Stimulated activated naive CD8-positive, alpha-beta T cell treated with anti-CD3 and anti-CD28 coated beads, Interleukin-15, Interleukin-2, amounts not matched to agents 100 ng/mL and 50 ng/mL, for 24 hours (primary cell): Measurements from ENCODE around the gene ATF6.

ENCODE experiments used
- H3K27ac Mint-ChIP-seq: one replicate; pipeline ENCODE4 v1.8.0; 2021; ENCODE audit warnings: mild to moderate bottlenecking, mixed read lengths
- H3K27me3 Mint-ChIP-seq: one replicate; pipeline ENCODE4 v1.8.0; 2021; ENCODE audit warnings: mixed read lengths
- H3K36me3 Mint-ChIP-seq: one replicate; pipeline ENCODE4 v1.8.0; 2021; ENCODE audit warnings: low read depth, mixed read lengths
- H3K4me1 Mint-ChIP-seq: one replicate; pipeline ENCODE4 v1.8.0; 2021; ENCODE audit warnings: low read depth, mixed read lengths
- H3K4me3 Mint-ChIP-seq: one replicate; pipeline ENCODE4 v1.8.0; 2021; ENCODE audit warnings: mild to moderate bottlenecking, mixed read lengths
- H3K9me3 Mint-ChIP-seq: one replicate; pipeline ENCODE4 v1.8.0; 2021; ENCODE audit warnings: mixed read lengths

Gene ATF6

GRCh38 chr1:161952607-161953172, 186.6 kb downstream of the ATF6 start:
- Mint-ChIP-seq H3K27ac (no peak overlapping the region), H3K27me3 (no peaks in the 10 kb centered on the region)

GRCh38 chr1:161953256-161953920, 187.3 kb downstream of the ATF6 start:
- Mint-ChIP-seq H3K4me1 (peaks cover 19% of the 10 kb centered on the region), H3K9me3 (no peaks in the 10 kb centered on the region), H3K27ac (no peak overlapping the region), H3K27me3 (no peaks in the 10 kb centered on the region), H3K4me3 (no peak overlapping the region), H3K36me3 (peaks cover 51% of the 10 kb centered on the region)

More at GRCh38 chr1:161952607-161953172, 186.6 kb downstream of the ATF6 start:
- Mint-ChIP-seq H3K4me3 (no peak overlapping the region), H3K9me3 (no peaks in the 10 kb centered on the region), H3K36me3 (peaks cover 53% of the 10 kb centered on the region), H3K4me1 (peaks cover 19% of the 10 kb centered on the region)

- Mint-ChIP-seq H3K27me3 (no peaks in the 10 kb centered on the region), H3K4me1 (peaks cover 19% of the 10 kb centered on the region), H3K36me3 (peaks cover 57% of the 10 kb centered on the region), H3K4me3 (no peak overlapping the region), H3K27ac (no peak overlapping the region), H3K9me3 (no peaks in the 10 kb centered on the region)
Observed at GRCh38 chr1:161954050-161954449, 187.9 kb downstream of the ATF6 start.

- Mint-ChIP-seq H3K27ac (no peak overlapping the region), H3K27me3 (no peaks in the 10 kb centered on the region), H3K9me3 (no peaks in the 10 kb centered on the region), H3K4me1 (peaks cover 19% of the 10 kb centered on the region), H3K36me3 (peaks cover 56% of the 10 kb centered on the region), H3K4me3 (no peak overlapping the region)
Observed at GRCh38 chr1:161954466-161954865, 188.3 kb downstream of the ATF6 start.

GRCh38 chr1:161955606-161956005, 189.5 kb downstream of the ATF6 start:
- Mint-ChIP-seq H3K36me3 (peaks cover 58% of the 10 kb centered on the region), H3K4me3 (no peak overlapping the region), H3K27ac (no peak overlapping the region), H3K27me3 (no peaks in the 10 kb centered on the region), H3K9me3 (no peaks in the 10 kb centered on the region), H3K4me1 (peaks cover 30% of the 10 kb centered on the region)

GRCh38 chr1:161956097-161956496, 190.0 kb downstream of the ATF6 start:
- no peaks in the 10 kb centered on the region for H3K27me3 Mint-ChIP-seq
- H3K4me3 Mint-ChIP-seq = no peak overlapping the region
- H3K9me3 Mint-ChIP-seq = no peaks in the 10 kb centered on the region
- peaks cover 35% of the 10 kb centered on the region for H3K4me1 Mint-ChIP-seq
- H3K27ac Mint-ChIP-seq = no peak overlapping the region
- peaks cover 60% of the 10 kb centered on the region for H3K36me3 Mint-ChIP-seq

- H3K4me3 Mint-ChIP-seq = no peak overlapping the region
- no peak overlapping the region for H3K27ac Mint-ChIP-seq
- H3K27me3 Mint-ChIP-seq = no peaks in the 10 kb centered on the region
- no peaks in the 10 kb centered on the region for H3K9me3 Mint-ChIP-seq
- peaks cover 43% of the 10 kb centered on the region for H3K4me1 Mint-ChIP-seq
- peaks cover 59% of the 10 kb centered on the region for H3K36me3 Mint-ChIP-seq
Observed at GRCh38 chr1:161956930-161957329, 190.8 kb downstream of the ATF6 start.

GRCh38 chr1:161958425-161958824, 192.3 kb downstream of the ATF6 start:
- Mint-ChIP-seq H3K4me1 (peaks cover 54% of the 10 kb centered on the region), H3K4me3 (no peak overlapping the region), H3K36me3 (peaks cover 64% of the 10 kb centered on the region), H3K27ac (no peak overlapping the region), H3K9me3 (no peaks in the 10 kb centered on the region), H3K27me3 (no peaks in the 10 kb centered on the region)

- H3K36me3 Mint-ChIP-seq = peaks cover 66% of the 10 kb centered on the region
- no peaks in the 10 kb centered on the region for H3K9me3 Mint-ChIP-seq
- H3K4me1 Mint-ChIP-seq = peaks cover 46% of the 10 kb centered on the region
- peak overlapping the region; percentile 89 for H3K4me3 Mint-ChIP-seq
- peak overlapping the region; percentile 100 for H3K27ac Mint-ChIP-seq
- no peaks in the 10 kb centered on the region for H3K27me3 Mint-ChIP-seq
Observed at GRCh38 chr1:161962091-161962887, 196.2 kb downstream of the ATF6 start.

GRCh38 chr1:161966067-161966466, 199.9 kb downstream of the ATF6 start:
- H3K9me3 Mint-ChIP-seq = no peaks in the 10 kb centered on the region
- H3K27ac Mint-ChIP-seq = no peak overlapping the region
- no peaks in the 10 kb centered on the region for H3K27me3 Mint-ChIP-seq
- H3K4me1 Mint-ChIP-seq = peaks cover 30% of the 10 kb centered on the region
- H3K36me3 Mint-ChIP-seq = peaks cover 44% of the 10 kb centered on the region
- no peak overlapping the region for H3K4me3 Mint-ChIP-seq

- Mint-ChIP-seq H3K27ac (peak overlapping the region; percentile 52), H3K36me3 (peaks cover 24% of the 10 kb centered on the region)
Observed at GRCh38 chr1:161970036-161970435, 203.9 kb downstream of the ATF6 start.

GRCh38 chr1:161970633-161971032, 204.5 kb downstream of the ATF6 start:
- H3K9me3 Mint-ChIP-seq = no peaks in the 10 kb centered on the region

More at GRCh38 chr1:161970036-161970435, 203.9 kb downstream of the ATF6 start:
- Mint-ChIP-seq H3K4me1 (peaks cover 2% of the 10 kb centered on the region), H3K9me3 (no peaks in the 10 kb centered on the region), H3K27me3 (no peaks in the 10 kb centered on the region), H3K4me3 (no peak overlapping the region)

GRCh38 chr1:161972828-161973227, 206.7 kb downstream of the ATF6 start:
- H3K9me3 Mint-ChIP-seq = no peaks in the 10 kb centered on the region
- H3K4me1 Mint-ChIP-seq = no peaks in the 10 kb centered on the region
- H3K36me3 Mint-ChIP-seq = peaks cover 2% of the 10 kb centered on the region
- H3K27me3 Mint-ChIP-seq = no peaks in the 10 kb centered on the region
- H3K27ac Mint-ChIP-seq = no peak overlapping the region
- no peak overlapping the region for H3K4me3 Mint-ChIP-seq

More at GRCh38 chr1:161970633-161971032, 204.5 kb downstream of the ATF6 start:
- H3K4me3 Mint-ChIP-seq = no peak overlapping the region
- H3K36me3 Mint-ChIP-seq = peaks cover 20% of the 10 kb centered on the region
- H3K27ac Mint-ChIP-seq = no peak overlapping the region
- H3K4me1 Mint-ChIP-seq = peaks cover 2% of the 10 kb centered on the region
- no peaks in the 10 kb centered on the region for H3K27me3 Mint-ChIP-seq

- H3K27ac Mint-ChIP-seq = no peak overlapping the region
- no peaks in the 10 kb centered on the region for H3K4me1 Mint-ChIP-seq
- H3K36me3 Mint-ChIP-seq = no peaks in the 10 kb centered on the region
- H3K4me3 Mint-ChIP-seq = no peak overlapping the region
- no peaks in the 10 kb centered on the region for H3K9me3 Mint-ChIP-seq
- no peaks in the 10 kb centered on the region for H3K27me3 Mint-ChIP-seq
Observed at GRCh38 chr1:161973924-161974845, 208.1 kb downstream of the ATF6 start.
